ENCODE data around the gene TSPAN18. TPM values are rescaled to one million over a fixed set of nuclear protein-coding genes. Genes with fewer than 3 reads are reported as not detected.

Gene TSPAN18
- total and polyA plus RNA-seq, 8 donors = 27.2 to 85.8 (median 63.7) TPM

GRCh38 chr11:44920451-44920850 lies 193.7 kb downstream of the TSPAN18 start:
- H3K4me3 ChIP-seq = no peak overlapping the region
- H3K27ac ChIP-seq = no peak overlapping the region
- no peak for ATAC-seq
- H3K36me3 ChIP-seq = no peaks in the 10 kb centered on the region
- H3K4me1 ChIP-seq = peaks cover 0 to 13% of the 10 kb centered on the region in 2 donors
- intact Hi-C loops (cut with DNase I) = loop anchor here in 1 of 2 donors (10.0 kb wide), 1 partner anchor 354 kb away; no protein-coding TSS in a partner anchor
- no peaks in the 10 kb centered on the region for H3K9me3 ChIP-seq
- H3K27me3 ChIP-seq = peaks cover 0 to 15% of the 10 kb centered on the region in 2 donors
- TF ChIP-seq CTCF (IDR thresholded peaks at IDR 0.05) = no peak
- DNase-seq = no peak

- no peaks in the 10 kb centered on the region for H3K27me3 ChIP-seq
- no peaks in the 10 kb centered on the region for H3K4me1 ChIP-seq
- no peak for TF ChIP-seq CTCF (IDR thresholded peaks at IDR 0.05)
- intact Hi-C loops (cut with DNase I) = loop anchor here in 1 of 2 donors (10.0 kb wide), 1 partner anchor 352 kb away; no protein-coding TSS in a partner anchor
- no peak overlapping the region for H3K27ac ChIP-seq
- H3K36me3 ChIP-seq = no peaks in the 10 kb centered on the region
- no peak overlapping the region for H3K4me3 ChIP-seq
- DNase-seq (no peak), ATAC-seq (no peak)
- no peaks in the 10 kb centered on the region for H3K9me3 ChIP-seq
Measured at GRCh38 chr11:44923115-44923514, 196.4 kb downstream of the TSPAN18 start.

- Histone ChIP-seq H3K4me3 (no peak overlapping the region), H3K27me3 (no peaks in the 10 kb centered on the region), H3K9me3 (no peaks in the 10 kb centered on the region), H3K27ac (no peak overlapping the region), H3K4me1 (no peaks in the 10 kb centered on the region), H3K36me3 (no peaks in the 10 kb centered on the region)
- intact Hi-C loops (cut with DNase I) = loop anchor here in 1 of 2 donors (10.0 kb wide), 1 partner anchor 351 kb away; no protein-coding TSS in a partner anchor
- ATAC-seq (no peak), DNase-seq (peak in 1 of 4 donors; percentile 33)
- TF ChIP-seq CTCF (IDR thresholded peaks at IDR 0.05) = no peak
Measured at GRCh38 chr11:44923806-44924205, 197.0 kb downstream of the TSPAN18 start.

- intact Hi-C loops (cut with DNase I) = loop anchor here in 1 of 2 donors (10.0 kb wide), 1 partner anchor 349 kb away; no protein-coding TSS in a partner anchor
- Histone ChIP-seq H3K36me3 (no peaks in the 10 kb centered on the region), H3K27ac (no peak overlapping the region), H3K4me3 (no peak overlapping the region), H3K9me3 (no peaks in the 10 kb centered on the region), H3K4me1 (no peaks in the 10 kb centered on the region), H3K27me3 (no peaks in the 10 kb centered on the region)
- no peak for TF ChIP-seq CTCF (IDR thresholded peaks at IDR 0.05)
- ATAC-seq (no peak), DNase-seq (no peak)
Measured at GRCh38 chr11:44926036-44926435, 199.3 kb downstream of the TSPAN18 start.

GRCh38 chr11:44927174-44927661 lies 200.5 kb downstream of the TSPAN18 start:
- TF ChIP-seq CTCF (IDR thresholded peaks at IDR 0.05) = peak; percentile 78 to 88
- Histone ChIP-seq H3K9me3 (no peaks in the 10 kb centered on the region), H3K36me3 (no peaks in the 10 kb centered on the region), H3K27ac (no peak overlapping the region), H3K4me3 (no peak overlapping the region), H3K27me3 (no peaks in the 10 kb centered on the region), H3K4me1 (no peaks in the 10 kb centered on the region)
- ATAC-seq (peak; percentile 80), DNase-seq (peak; percentile 44 to 88 (median 65))
- intact Hi-C loops (cut with DNase I) = loop anchor here in 1 of 2 donors (10.0 kb wide), 1 partner anchor 348 kb away; no protein-coding TSS in a partner anchor
